Keratinocyte (primary cell): Measurements from ENCODE around the gene IMPDH1. TPM values are rescaled to one million over a fixed set of nuclear protein-coding genes. Genes with fewer than 3 reads are reported as not detected.

Source experiments
- DNase-seq: peaks from one replicate; pipeline ENCODE4 v3.0.0-alpha.2; 2011; ENCODE audit warnings: low read depth, missing footprints, low spot score
- FAIRE-seq: peaks from 2 replicates; lab custom pipeline; 2011; peaks lifted over from hg19 to GRCh38; lab: Jason Lieb, UNC
- H2AFZ ChIP-seq: 2 replicates; pipeline ENCODE4 v1.6.0; 2012; ENCODE audit warnings: low read length, control low read depth, inconsistent platforms; ENCODE audit not compliant: control insufficient read depth
- H3K27ac ChIP-seq: 2 replicates; pipeline ENCODE4 v1.5.1; 2011; ENCODE audit warnings: low read length; ENCODE audit not compliant: control insufficient read depth, insufficient read depth
- H3K27me3 ChIP-seq: 3 replicates; pipeline ENCODE4 v1.6.0; 2011; ENCODE audit warnings: low read length; ENCODE audit not compliant: control insufficient read depth, insufficient read depth; ENCODE audit errors: extremely low read depth
- H3K36me3 ChIP-seq, 2 experiments: 2 replicates in 1 of 2; 3 replicates in 1 of 2; pipeline ENCODE4 v1.5.1; 2011; ENCODE audit warnings: low read length in 2 of 2, mild to moderate bottlenecking in 1 of 2; ENCODE audit not compliant: control insufficient read depth in 2 of 2, insufficient read depth in 2 of 2; ENCODE audit errors: extremely low read depth in 1 of 2
- H3K4me1 ChIP-seq: 3 replicates; pipeline ENCODE4 v1.5.1; 2011; ENCODE audit warnings: low read length; ENCODE audit not compliant: control insufficient read depth, insufficient read depth; ENCODE audit errors: extremely low read depth
- H3K4me2 ChIP-seq: 3 replicates; pipeline ENCODE4 v1.6.0; 2011; ENCODE audit warnings: low read depth, low read length; ENCODE audit not compliant: control insufficient read depth, insufficient read depth; ENCODE audit errors: extremely low read depth
- H3K4me3 ChIP-seq, 3 experiments: fragments of 200-600 bp in 1 of 3; sonication (generic) in 1 of 3; 2 replicates in 2 of 3; 3 replicates in 1 of 3; pipeline ENCODE4 v1.5.1; 2011 to 2016; ENCODE audit warnings: low read length in 3 of 3, mild to moderate bottlenecking in 3 of 3, control low read depth in 2 of 3, inconsistent platforms in 1 of 3, low read depth in 1 of 3, mixed read lengths in 1 of 3, mixed run types in 1 of 3, moderate library complexity in 1 of 3; ENCODE audit not compliant: control insufficient read depth in 2 of 3, insufficient read depth in 2 of 3; ENCODE audit errors: extremely low read depth in 1 of 3
- H3K79me2 ChIP-seq: 2 replicates; pipeline ENCODE4 v1.6.0; 2012; ENCODE audit warnings: low read length; ENCODE audit not compliant: control insufficient read depth, insufficient read depth
- H3K9ac ChIP-seq: 3 replicates; pipeline ENCODE4 v1.6.0; 2011; ENCODE audit warnings: low read length; ENCODE audit not compliant: control insufficient read depth, insufficient read depth; ENCODE audit errors: extremely low read depth
- H3K9me1 ChIP-seq: 3 replicates; pipeline ENCODE4 v1.6.0; 2011; ENCODE audit warnings: low read length; ENCODE audit not compliant: control insufficient read depth, insufficient read depth; ENCODE audit errors: extremely low read depth
- H3K9me3 ChIP-seq: 2 replicates; pipeline ENCODE4 v1.5.1; 2012; ENCODE audit warnings: low read depth, low read length; ENCODE audit not compliant: control insufficient read depth
- H4K20me1 ChIP-seq: 3 replicates; pipeline ENCODE4 v1.6.0; 2011; ENCODE audit warnings: low read length; ENCODE audit not compliant: control insufficient read depth, insufficient read depth; ENCODE audit errors: extremely low read depth
- CTCF ChIP-seq, 3 experiments: IDR thresholded peaks in 1 of 3; conservative IDR thresholded peaks in 1 of 3; optimal IDR thresholded peaks in 1 of 3; 2 replicates in 2 of 3; 3 replicates in 1 of 3; pipeline versions ENCODE3 to v1.5.1; 2011; ENCODE audit warnings: low read length in 3 of 3, mild to moderate bottlenecking in 3 of 3, moderate library complexity in 2 of 3, control low read depth in 1 of 3, inconsistent platforms in 1 of 3; ENCODE audit not compliant: insufficient read depth in 2 of 3; ENCODE audit errors: extremely low read depth in 1 of 3
- EZH2 ChIP-seq: IDR thresholded peaks from one replicate; pipeline ENCODE4 v1.6.1; 2012; ENCODE audit warnings: inconsistent platforms, mild to moderate bottlenecking, low read length, moderate library complexity
- dilution Hi-C: fragments of 300-500 bp; cut with MboI; formaldehyde crosslinking; loops from one replicate; pipeline ENCODE4 v1.7.0; 2020; ENCODE audit warnings: low sequenced_read_pairs; ENCODE audit not compliant: extremely low pct_ligation_motif_present
- polyA plus RNA-seq, 5 experiments: library from polyadenylated mRNA; depleted of rRNA in 3 of 5; stranded (reverse) in 3 of 5; stranded (forward) in 1 of 5; unstranded in 1 of 5; fragments of >200 nt; gene quantifications; 1 replicate in 1 of 5; 2 replicates in 3 of 5; 3 replicates in 1 of 5; pipeline versions ENCODE4 v1.2.1 to v1.2.3, GENCODE V29; 2011 to 2012; ENCODE audit warnings: missing spikeins in 2 of 5, low read depth in 1 of 5, low replicate concordance in 1 of 5

Gene IMPDH1
- polyA plus RNA-seq, 1 donor (not counting 4 experiments of a cell fraction or from before 2014, with no cell fraction given) = 56.2 TPM

DNA sequence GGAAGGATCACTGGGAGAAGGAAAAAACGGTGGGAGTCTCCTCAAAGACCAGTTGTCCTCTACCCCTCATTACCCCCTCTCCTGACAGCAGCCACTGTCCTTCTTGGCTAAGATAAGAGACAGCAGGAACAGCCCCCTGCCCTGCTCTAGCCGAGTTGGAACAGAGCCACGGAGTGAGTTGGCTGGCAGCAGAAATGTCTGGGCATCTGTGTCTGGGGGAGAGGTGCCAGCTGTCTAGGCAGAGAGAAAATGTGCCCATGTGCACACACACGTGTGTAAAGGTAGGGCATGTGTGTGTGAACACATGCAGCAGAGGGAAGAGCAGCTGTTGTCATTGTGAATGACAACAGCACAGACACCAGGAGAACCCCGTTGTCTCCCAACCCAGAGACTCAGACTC is 36.5 kb upstream of the IMPDH1 start:
- no peaks in the 10 kb centered on the region for H3K9me1 ChIP-seq
- H2AFZ ChIP-seq = no peak overlapping the region
- H3K27ac ChIP-seq = no peak overlapping the region

DNA sequence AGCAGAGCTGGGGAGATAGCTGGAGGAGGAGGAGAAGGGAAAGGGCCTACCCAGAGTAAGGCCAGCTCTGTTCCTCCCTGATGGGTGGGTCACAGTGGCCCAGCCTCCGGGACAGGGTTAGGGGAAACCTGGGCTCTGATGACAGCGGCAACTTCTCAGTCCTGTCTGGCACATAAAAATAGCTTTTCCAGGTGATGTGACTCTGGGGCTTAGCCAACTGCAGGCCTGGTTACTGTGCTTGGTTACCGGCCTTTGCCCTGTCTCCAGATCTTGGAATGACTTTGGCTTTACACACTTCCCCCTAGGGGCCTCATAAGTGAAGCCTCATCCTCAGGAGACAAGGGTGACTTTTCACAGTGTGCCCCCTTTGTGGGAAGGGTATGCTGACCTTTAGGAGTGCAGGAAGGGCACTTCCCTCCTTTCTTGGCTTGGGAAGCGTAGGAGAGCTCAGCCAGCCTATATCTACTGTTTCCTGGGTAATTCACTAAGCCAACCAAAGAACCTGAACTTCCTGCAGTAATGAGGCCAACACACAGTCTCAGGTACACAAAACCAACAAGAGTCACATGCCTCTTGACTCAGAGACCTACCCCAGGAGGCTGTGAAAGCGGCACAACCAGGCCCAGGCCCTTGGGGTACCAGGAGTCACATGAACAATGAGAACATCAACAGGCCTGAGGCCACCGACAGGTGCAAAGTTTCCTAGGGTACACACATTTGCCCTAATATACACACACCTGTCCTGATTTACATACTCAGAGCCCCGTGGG is 34.2 kb upstream of the IMPDH1 start:
- H3K27me3 ChIP-seq = no peaks in the 10 kb centered on the region
- dilution Hi-C loops = no loop called here
- H3K36me3 ChIP-seq = no peaks in the 10 kb centered on the region
- H3K9ac ChIP-seq = no peak overlapping the region
- no peak overlapping the region for H3K4me3 ChIP-seq
- no peak for TF ChIP-seq EZH2
- TF ChIP-seq CTCF (optimal IDR thresholded peaks at IDR 0.05 in 1 of 3, IDR thresholded peaks at IDR 0.05 in 1 of 3, conservative IDR thresholded peaks at IDR 0.05 in 1 of 3; ENCODE audit: extremely low read depth in 1 of 3, insufficient read depth in 2 of 3, low read length in 3 of 3) = no peak
- H3K4me1 ChIP-seq = peaks cover 6% of the 10 kb centered on the region
- no peaks in the 10 kb centered on the region for H4K20me1 ChIP-seq
- no peak overlapping the region for H3K27ac ChIP-seq
- H3K9me1 ChIP-seq = no peaks in the 10 kb centered on the region
- H2AFZ ChIP-seq = peak overlapping the region; percentile 62
- H3K9me3 ChIP-seq = no peaks in the 10 kb centered on the region
- H3K4me2 ChIP-seq = no peak overlapping the region
- FAIRE-seq (peak; percentile 26), DNase-seq (no peak)
- no peaks in the 10 kb centered on the region for H3K79me2 ChIP-seq

More for the DNA sequence above, 36.5 kb upstream of the IMPDH1 start:
- no peak for FAIRE-seq
- no peak overlapping the region for H3K4me2 ChIP-seq
- TF ChIP-seq CTCF (optimal IDR thresholded peaks at IDR 0.05 in 1 of 3, IDR thresholded peaks at IDR 0.05 in 1 of 3, conservative IDR thresholded peaks at IDR 0.05 in 1 of 3; ENCODE audit: extremely low read depth in 1 of 3, insufficient read depth in 2 of 3, low read length in 3 of 3) = no peak
- no peak for TF ChIP-seq EZH2
- no peaks in the 10 kb centered on the region for H3K9me3 ChIP-seq
- H3K4me3 ChIP-seq = no peak overlapping the region
- no peaks in the 10 kb centered on the region for H3K27me3 ChIP-seq
- H3K9ac ChIP-seq = no peak overlapping the region
- no peaks in the 10 kb centered on the region for H3K79me2 ChIP-seq
- H3K36me3 ChIP-seq = no peaks in the 10 kb centered on the region
- dilution Hi-C loops = no loop called here
- H4K20me1 ChIP-seq = no peaks in the 10 kb centered on the region
- H3K4me1 ChIP-seq = peaks cover 6% of the 10 kb centered on the region
- DNase-seq = no peak
